Measurements from ENCODE around the gene NOXO1.

DNA sequence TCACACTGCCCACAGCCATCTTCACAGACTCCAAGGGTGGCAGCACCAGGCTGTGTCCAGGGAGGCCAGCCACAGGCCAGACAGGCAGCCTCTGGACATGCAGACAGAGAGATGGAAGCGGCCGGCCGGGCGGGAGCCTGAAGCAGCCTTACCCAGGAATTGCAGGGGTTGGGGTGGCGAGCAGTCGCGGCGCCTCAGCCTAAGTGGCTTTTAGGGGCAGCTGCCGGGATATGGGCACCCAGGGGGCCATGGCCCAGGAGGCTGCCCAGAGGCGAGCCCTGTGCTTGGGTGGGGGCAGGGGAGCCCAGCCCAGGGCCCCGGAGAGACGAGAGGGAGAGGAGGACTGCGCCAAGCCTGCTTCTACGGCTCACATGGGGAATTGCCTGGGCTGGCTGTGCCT is 44.0 kb upstream of the NOXO1 start:
- TF ChIP-seq, protein P1, sequence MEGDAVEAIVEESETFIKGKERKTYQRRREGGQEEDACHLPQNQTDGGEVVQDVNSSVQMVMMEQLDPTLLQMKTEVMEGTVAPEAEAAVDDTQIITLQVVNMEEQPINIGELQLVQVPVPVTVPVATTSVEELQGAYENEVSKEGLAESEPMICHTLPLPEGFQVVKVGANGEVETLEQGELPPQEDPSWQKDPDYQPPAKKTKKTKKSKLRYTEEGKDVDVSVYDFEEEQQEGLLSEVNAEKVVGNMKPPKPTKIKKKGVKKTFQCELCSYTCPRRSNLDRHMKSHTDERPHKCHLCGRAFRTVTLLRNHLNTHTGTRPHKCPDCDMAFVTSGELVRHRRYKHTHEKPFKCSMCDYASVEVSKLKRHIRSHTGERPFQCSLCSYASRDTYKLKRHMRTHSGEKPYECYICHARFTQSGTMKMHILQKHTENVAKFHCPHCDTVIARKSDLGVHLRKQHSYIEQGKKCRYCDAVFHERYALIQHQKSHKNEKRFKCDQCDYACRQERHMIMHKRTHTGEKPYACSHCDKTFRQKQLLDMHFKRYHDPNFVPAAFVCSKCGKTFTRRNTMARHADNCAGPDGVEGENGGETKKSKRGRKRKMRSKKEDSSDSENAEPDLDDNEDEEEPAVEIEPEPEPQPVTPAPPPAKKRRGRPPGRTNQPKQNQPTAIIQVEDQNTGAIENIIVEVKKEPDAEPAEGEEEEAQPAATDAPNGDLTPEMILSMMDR (IDR thresholded peaks at IDR 0.05; ENCODE audit: low read depth, low read length, missing input control), result no peak
- TF ChIP-seq, protein P2, sequence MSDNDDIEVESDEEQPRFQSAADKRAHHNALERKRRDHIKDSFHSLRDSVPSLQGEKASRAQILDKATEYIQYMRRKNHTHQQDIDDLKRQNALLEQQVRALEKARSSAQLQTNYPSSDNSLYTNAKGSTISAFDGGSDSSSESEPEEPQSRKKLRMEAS (IDR thresholded peaks at IDR 0.05), result no peak
- TF ChIP-seq YY1 (IDR thresholded peaks at IDR 0.05) (no peak), RAD21 (IDR thresholded peaks at IDR 0.05) (no peak), TAF1 (conservative IDR thresholded peaks at IDR 0.05) (no peak), JUND (IDR thresholded peaks at IDR 0.05) (no peak), GABPA (IDR thresholded peaks at IDR 0.05 in 1 of 2, conservative IDR thresholded peaks at IDR 0.05 in 1 of 2) (no peak), SP1 (IDR thresholded peaks at IDR 0.05) (no peak)
- TF ChIP-seq, protein P3, sequence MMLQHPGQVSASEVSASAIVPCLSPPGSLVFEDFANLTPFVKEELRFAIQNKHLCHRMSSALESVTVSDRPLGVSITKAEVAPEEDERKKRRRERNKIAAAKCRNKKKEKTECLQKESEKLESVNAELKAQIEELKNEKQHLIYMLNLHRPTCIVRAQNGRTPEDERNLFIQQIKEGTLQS (IDR thresholded peaks at IDR 0.05), result no peak

Data from liver (tissue), 3 donors.